Measurements from ENCODE around the gene TRAF3IP3. TPM values are rescaled to one million over a fixed set of nuclear protein-coding genes. Genes with fewer than 3 reads are reported as not detected.

Gene TRAF3IP3, protein sequence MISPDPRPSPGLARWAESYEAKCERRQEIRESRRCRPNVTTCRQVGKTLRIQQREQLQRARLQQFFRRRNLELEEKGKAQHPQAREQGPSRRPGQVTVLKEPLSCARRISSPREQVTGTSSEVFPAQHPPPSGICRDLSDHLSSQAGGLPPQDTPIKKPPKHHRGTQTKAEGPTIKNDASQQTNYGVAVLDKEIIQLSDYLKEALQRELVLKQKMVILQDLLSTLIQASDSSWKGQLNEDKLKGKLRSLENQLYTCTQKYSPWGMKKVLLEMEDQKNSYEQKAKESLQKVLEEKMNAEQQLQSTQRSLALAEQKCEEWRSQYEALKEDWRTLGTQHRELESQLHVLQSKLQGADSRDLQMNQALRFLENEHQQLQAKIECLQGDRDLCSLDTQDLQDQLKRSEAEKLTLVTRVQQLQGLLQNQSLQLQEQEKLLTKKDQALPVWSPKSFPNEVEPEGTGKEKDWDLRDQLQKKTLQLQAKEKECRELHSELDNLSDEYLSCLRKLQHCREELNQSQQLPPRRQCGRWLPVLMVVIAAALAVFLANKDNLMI
- 126 TPM for polyA plus RNA-seq (2012; ENCODE audit: insufficient read depth, insufficient read length)

DNA sequence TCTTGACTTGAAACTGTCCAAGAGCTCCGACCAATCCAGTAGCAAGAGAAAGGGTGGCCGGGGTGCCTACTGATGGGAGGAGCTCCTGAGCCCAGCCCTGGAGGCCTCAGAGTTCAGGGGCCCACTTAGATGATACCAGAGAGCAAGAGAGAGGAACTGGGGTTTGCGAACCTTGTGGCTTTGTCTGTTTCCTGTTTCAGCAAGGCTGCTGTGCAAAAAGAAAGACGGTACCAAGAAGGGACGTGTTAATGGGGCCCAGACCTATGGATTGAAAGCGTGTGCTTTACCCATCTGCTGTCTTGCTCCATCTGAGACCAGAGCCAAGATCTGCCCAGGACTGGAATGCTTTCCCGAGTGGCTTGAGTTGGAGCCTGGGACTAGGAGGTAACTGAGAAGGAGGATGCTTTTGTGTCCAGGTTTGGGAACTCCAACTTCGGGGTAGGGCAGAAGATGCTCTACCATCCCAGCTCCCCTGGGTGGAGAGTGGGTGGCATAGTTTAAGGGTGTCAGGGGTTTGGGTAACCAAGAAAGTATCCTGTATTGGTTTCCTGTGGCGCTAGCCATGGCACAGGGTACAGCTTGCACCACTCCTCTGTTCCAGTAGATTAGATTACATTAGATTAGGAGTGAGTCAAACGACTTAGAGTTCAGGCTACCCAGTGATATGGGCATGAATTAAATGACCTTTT lies at the start of gene TRAF3IP3:
TSS of gene TRAF3IP3 (plus strand) at position 128 of the 689 bp plus-strand sequence. CDS start 3,987 bp downstream, outside the sequence.
- DNase-seq (ENCODE audit: low read depth, low spot score), result peak; percentile 96
- peak within 1 kb of the TSS; percentile 87 for H3K4me3 ChIP-seq (ENCODE audit: low read length)

DNA sequence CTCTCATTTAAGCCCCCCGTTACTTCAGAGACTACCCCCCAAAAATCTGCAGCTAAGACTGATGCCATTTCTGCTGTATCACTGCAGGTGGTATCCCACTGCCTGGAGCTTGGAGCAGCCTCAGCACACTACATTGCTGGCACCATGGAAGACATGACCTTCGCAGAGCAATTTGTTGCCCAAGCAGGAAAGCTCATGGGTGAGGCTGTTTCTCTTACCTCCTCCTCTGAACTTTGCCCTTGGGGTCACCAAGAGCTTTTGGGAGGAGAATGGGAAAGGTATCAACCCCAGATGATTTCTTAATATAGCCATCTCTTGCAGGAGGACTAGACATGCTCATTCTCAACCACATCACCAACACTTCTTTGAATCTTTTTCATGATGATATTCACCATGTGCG lies 49.2 kb upstream of the TRAF3IP3 start:
- DNase-seq (ENCODE audit: low read depth, low spot score), result no peak
- H3K4me3 ChIP-seq (ENCODE audit: low read length), result no peak overlapping the region

DNA sequence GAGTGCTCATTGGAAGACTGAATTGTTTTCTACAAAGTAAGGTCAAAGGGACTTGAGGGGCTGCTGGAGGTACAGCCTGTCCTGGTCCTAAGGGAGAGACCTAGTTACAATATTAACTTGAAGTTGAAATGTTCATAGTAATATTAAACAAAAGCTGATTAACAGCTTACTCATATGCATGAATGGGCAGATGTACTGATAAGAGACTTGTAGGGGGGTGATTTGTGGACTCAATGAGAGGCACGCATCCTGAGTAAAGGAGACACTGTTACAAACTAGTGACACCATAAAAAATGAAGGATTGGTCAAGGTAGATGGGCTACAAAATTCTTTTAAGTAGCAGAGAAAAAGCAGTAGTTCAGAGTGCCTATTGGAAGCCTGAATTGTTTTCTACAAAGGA lies 48.5 kb upstream of the TRAF3IP3 start:
- no peak for DNase-seq (ENCODE audit: low read depth, low spot score)
- no peak overlapping the region for H3K4me3 ChIP-seq (ENCODE audit: low read length)

DNA sequence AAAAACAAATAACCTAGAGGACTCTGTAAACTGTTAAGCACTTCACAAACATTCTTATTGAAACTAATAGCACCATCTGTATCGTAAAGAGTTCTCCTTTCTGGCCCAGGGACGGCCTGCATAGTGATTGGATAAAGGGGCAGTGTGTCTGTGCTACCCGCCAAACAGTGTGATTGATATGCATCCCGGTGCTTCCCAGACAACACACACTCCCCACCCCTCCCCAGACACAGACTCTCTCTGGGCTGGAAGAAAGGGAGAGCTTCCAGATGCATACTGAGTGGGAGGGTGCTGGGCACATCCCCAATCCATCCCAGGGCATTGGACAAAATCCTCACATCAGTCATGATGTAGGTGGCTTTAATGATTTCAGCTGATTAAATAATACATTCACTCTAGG lies 47.6 kb upstream of the TRAF3IP3 start:
- DNase-seq (ENCODE audit: low read depth, low spot score), result no peak
- H3K4me3 ChIP-seq (ENCODE audit: low read length), result no peak overlapping the region

DNA sequence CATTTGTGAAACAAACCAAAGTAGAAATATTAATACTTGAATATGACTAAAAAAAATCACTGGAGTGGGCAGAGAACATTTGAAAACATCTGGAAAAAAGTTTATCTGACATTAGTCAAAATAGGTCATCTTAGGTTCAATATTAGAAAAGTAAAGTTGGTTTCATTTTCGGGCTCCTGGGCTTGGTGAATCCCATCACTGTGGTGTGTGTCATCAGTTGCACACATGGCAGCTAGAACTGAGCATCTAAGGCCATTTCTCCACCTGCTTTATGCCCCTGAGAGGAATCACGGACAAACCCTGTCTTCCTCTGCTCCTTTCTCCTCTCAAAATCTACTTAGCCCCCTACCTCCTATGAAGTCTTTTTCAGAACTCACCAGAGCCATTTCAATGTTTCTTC lies 45.8 kb upstream of the TRAF3IP3 start:
- DNase-seq (ENCODE audit: low read depth, low spot score), result no peak
- no peak overlapping the region for H3K4me3 ChIP-seq (ENCODE audit: low read length)

DNA sequence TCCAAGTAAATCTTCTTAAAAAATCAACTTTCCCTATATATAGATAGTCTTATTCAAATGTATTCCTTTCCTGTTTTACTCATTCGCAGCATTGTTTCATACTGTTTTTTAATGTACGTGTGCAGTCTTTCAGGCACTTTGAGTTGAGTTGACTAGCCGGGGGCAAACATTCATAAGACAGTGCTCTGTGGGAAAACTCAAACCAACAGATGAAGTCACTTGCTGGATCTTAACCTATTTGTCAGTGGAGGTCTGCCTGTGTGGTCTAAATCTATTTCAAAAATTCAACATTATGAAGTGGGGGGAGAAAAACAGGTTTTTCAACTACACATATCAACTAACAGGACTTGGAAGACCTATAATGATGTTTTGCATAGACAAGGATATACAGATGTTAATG lies 45.0 kb upstream of the TRAF3IP3 start:
- DNase-seq (ENCODE audit: low read depth, low spot score), result no peak
- no peak overlapping the region for H3K4me3 ChIP-seq (ENCODE audit: low read length)

DNA sequence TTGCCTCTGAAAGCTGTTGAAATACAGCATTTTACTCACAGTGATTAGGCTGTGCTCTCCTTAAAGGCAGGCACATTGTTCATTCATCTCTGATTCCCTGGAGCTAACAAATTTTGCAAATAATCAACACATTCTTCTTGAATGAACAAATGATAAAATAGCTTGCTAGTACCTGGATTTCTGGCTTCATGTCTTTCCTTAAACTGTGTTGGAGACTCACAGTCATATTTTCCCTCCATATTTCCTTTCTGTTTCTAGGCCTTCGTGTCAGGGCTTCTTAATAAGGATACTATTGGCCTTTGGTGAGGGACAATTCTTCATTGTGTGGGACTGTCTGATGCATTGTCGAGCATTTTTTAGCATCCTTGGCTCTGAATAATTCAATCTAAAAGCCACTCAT lies 41.5 kb upstream of the TRAF3IP3 start:
- no peak overlapping the region for H3K4me3 ChIP-seq (ENCODE audit: low read length)
- no peak for DNase-seq (ENCODE audit: low read depth, low spot score)

DNA sequence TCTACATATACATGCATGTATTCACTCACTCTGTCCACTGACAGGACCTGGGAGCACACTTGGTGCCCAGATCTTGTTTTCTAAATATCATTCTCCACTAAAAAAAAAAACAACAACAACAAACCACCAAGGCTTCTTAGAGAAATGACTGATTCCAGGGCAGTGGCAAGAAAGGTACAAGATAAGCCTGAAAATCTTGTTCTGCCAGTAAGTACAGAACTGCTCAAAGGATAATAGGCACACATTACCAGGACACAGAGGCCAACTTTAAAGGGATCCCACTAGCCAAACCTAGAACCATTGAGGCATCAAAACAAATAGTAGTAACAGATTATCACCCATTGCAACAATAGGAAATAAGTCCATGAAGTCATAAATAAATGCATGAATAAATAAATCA lies 40.5 kb upstream of the TRAF3IP3 start:
- no peak for DNase-seq (ENCODE audit: low read depth, low spot score)

DNA sequence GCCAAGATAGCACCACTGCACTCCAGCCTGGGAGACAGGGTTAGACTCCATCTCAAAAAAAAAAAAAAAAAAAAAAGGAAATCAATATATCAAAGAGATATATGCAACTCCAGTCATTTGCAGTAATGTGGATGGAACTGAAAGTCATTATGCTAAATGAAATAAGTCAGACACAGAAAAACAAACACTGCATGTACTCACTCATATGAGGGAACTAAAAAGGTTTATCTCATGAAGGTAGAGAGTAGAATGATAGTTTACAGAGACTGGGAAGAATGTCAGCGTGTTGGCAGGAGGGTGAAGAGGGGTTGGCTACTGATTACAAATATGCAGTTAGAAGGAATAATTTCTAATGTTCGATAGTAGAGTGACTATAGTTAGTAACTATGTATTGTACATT lies 38.0 kb upstream of the TRAF3IP3 start:
- H3K4me3 ChIP-seq (ENCODE audit: low read length), result no peak overlapping the region
- DNase-seq (ENCODE audit: low read depth, low spot score), result no peak

More for the DNA sequence above, 40.5 kb upstream of the TRAF3IP3 start:
- no peak overlapping the region for H3K4me3 ChIP-seq (ENCODE audit: low read length)

DNA sequence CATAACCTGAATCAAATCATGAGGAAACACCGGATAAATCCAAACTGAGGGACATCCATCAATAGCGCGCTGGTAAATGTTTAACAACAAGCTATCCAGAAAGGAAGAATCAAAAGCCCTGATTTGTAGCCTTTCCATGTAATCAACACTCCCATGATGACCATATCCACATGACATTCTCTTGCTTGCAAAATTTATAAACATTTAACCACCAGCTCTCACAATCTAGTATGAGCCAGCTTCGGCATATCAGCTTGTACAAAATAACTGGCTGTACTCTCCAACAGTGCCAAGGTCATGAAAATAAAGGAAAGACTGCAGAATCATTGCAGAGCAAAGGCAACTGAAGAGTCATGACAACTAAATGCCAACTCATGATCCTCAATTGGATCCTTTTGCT lies 35.5 kb upstream of the TRAF3IP3 start:
- no peak for DNase-seq (ENCODE audit: low read depth, low spot score)
- no peak overlapping the region for H3K4me3 ChIP-seq (ENCODE audit: low read length)

DNA sequence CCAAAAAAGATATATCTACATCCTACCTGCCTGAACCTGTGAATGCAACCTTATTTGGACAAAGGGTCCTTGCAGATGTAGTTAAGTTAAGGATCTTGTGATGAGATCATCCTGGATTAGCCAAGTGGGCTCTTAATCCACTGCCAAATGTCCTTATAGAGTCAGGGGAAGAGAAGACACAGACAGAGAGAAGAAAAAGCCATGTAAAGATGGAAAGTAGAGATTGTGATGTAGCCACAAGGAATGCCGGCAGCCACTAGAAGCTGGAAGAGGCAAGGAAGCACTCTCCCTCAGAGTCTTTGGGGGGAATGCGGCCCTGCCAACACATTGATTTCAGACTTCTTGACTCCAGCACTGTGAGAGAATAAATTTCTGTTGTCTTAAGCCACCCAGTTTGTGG lies 35.0 kb upstream of the TRAF3IP3 start:
- no peak overlapping the region for H3K4me3 ChIP-seq (ENCODE audit: low read length)

DNA sequence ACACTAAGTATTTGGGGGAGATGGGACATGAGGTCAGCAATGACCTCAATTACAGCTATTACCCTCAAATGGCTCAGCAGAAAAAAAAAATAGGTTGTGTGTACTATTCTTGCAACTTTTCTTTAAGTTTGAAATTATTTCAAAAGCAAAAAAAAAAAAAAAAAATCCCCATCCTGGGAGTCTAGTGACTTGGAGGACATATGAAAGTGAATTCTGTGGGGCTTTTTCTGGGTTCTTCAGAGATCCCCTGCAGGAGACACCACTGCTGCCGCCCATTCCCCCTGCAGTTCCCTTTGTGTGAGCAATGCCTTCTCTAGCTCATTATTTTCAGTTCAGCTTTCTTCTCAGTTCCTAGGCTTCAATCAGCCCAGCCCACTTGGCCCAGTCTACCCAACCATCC lies 34.5 kb upstream of the TRAF3IP3 start:
- DNase-seq (ENCODE audit: low read depth, low spot score), result no peak
- no peak overlapping the region for H3K4me3 ChIP-seq (ENCODE audit: low read length)

More for the DNA sequence above, 35.0 kb upstream of the TRAF3IP3 start:
- DNase-seq (ENCODE audit: low read depth, low spot score), result no peak

DNA sequence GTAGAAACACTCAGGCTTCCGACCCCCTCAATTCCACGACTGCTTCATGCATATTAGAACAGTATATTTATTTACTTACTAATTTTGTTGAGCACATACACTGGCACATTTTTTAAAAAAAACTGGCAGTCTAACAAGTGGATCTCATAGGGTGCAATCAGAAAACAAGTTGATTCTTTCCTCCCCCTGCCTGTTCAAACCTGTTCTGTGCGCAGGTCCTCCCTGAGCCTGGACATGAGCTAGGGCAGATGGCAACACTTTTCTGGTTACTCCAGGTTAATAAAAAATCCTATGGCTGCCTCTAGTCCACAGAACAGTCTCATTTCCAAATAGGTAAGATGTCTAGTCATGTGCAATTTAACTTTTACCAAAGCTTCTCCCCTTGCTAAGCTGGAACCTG lies 32.6 kb upstream of the TRAF3IP3 start:
- no peak overlapping the region for H3K4me3 ChIP-seq (ENCODE audit: low read length)
- no peak for DNase-seq (ENCODE audit: low read depth, low spot score)

DNA sequence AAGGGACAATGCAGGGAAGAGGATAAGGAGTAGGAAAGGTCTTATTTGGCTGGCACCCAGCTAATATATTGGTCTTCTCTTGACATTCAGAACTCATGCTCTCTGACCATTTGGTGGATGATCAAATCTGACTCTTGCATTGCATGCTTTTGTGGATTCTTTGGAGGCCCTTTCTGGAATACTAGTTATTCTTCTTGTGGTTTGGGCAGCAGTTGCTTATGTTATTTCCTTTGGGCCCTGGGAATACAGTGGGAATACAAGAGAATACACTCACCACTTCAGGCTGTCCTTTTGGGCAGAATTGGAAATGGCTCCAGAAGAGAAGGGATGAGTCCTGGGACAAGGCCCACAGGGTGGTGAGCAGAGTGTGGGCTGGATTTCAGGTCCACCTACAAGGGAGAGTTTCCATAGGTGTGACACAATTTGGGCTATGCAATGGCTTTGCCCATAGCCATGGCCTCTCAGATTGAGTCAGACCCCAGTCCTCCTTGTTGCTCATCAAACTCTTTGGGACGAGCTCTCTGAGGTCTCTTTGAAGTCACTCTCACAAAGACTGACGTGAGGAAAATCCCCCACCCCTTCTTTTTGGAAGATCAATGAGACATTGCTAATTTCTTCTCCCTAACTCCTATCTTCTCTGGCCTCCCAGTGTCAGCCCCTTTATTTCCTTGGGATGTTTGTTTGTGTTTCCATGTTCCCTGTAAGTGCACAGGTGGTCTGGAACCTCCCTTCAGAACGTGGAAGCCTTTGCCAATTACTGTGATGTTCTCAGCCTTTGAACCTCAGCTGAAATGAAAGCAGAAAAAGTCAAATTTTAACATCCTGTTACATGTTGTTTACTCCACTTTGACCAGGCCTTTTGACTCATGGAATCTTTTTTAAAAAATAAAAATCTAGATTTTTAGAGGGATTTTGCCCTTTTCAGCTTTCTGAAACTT lies 31.8 kb upstream of the TRAF3IP3 start:
- no peak for DNase-seq (ENCODE audit: low read depth, low spot score)
- H3K4me3 ChIP-seq (ENCODE audit: low read length), result no peak overlapping the region

DNA sequence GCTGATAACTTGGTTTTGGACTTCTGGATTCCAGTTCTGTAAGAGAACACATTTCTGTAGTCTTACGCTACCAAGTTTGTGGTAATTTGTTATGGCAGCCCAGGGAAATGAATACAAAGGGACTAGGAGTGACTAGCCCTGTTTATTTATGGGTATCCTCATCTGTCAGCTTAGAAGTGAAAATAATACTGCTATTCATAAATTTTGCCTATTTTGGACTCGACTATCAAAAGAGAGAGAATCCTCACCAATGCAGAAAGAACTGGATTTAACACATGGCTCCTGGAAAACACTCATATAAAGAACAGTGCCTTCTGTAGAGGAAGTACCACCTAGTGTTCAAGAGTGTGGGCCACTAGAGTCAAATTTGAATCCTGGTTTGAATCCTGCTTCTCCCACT lies 28.6 kb upstream of the TRAF3IP3 start:
- H3K4me3 ChIP-seq (ENCODE audit: low read length), result no peak overlapping the region
- no peak for DNase-seq (ENCODE audit: low read depth, low spot score)

DNA sequence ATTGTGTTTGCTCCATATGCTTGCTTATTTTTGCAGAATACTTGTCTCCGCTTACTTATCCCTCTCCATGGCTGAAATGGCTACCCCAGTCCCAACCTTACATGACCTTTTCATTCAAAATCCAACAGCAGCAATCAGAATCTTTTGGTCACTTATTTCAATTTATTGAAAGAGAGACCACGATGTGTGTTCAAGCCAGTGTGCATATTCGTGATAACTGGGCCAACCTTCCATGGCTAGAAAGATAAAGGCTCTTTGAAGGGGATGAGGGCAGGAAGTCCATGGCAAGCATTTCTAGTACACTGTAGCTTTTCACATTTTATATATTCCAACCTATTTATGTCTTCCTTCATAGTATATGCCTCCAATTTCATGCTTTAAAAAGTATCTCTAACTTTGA lies 28.1 kb upstream of the TRAF3IP3 start:
- DNase-seq (ENCODE audit: low read depth, low spot score), result no peak
- H3K4me3 ChIP-seq (ENCODE audit: low read length), result no peak overlapping the region

DNA sequence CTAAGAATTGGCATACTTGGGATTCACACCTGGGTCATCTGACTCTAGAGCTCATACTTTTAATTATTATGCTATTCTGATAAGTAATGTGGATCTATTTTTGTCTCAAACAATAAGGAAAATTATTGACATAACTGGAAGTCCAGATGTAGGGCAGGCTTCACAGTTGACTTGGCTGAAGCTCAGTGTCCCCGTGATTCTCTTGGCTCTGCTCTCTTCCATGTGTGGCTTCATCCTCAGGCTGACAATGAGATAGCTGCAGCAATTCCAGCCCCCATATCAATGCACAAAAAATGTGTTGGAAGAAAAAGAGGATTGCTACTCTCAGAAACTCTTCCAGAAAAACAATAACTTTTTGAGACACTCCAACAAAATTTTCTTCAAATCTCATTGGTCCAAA lies 27.4 kb upstream of the TRAF3IP3 start:
- H3K4me3 ChIP-seq (ENCODE audit: low read length), result no peak overlapping the region
- DNase-seq (ENCODE audit: low read depth, low spot score), result no peak

DNA sequence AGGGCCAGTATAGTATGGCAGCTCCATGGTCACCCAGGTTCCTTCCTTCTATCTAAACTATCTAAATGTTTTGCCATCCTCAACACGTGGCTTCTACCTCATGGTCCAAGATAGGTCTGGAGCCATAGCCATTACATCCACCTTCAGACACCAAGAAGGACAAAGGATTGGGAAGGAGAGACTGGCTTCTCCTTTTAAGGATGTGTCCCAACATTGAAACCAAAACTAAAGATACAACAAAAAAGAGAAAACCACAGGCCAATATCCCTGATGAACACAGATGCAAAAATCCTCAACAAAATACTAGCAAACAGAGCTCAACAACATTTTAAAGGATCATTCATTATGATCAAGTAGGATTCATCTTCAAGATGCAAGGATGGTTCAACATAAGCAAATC lies 26.4 kb upstream of the TRAF3IP3 start:
- DNase-seq (ENCODE audit: low read depth, low spot score), result no peak
- H3K4me3 ChIP-seq (ENCODE audit: low read length), result no peak overlapping the region

DNA sequence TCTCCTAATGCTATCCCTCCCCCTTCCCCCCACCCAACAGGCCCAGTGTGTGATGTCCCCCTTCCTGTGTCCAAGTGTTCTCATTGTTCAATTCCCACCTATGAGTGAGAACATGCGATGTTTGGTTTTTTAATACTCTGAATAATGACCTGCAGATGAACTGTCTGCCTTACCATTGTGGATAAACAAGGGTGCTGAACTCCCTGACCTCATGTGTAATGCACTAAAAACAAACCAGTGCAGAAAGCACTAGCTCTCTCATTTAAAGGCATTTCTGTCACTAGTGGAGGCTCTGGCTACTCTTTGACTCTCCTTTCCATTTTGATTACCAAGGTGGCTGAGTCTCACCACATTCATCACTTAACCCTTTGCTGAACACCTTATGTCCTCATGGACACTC lies 23.1 kb upstream of the TRAF3IP3 start:
- no peak overlapping the region for H3K4me3 ChIP-seq (ENCODE audit: low read length)
- DNase-seq (ENCODE audit: low read depth, low spot score), result no peak

Measured in Jurkat, Clone E6-1 (cell line).